Endothelial cell of umbilical vein (primary cell): ENCODE measurements around the gene DENND1A. TPM values are rescaled to one million over a fixed set of nuclear protein-coding genes. Genes with fewer than 3 reads are reported as not detected.

Experiments
- BruUV-seq: library from RNA; stranded (reverse); fragments of 400-500 nt; replicated peaks from 2 replicates; lab custom pipeline; 2021; lab: Mats Ljungman, UMichigan
- CTCF ChIA-PET: fragments of 300-600, 350-600 bp; sonication (Branson Sonifier 250); formaldehyde crosslinking; loops from one replicate; lab custom pipeline; 2021; ENCODE audit warnings: antibody characterized with exemption, inconsistent platforms; lab: Charles Lee
- POLR2A ChIA-PET: fragments of 300-600, 350-600 bp; sonication (Branson Sonifier 250); formaldehyde crosslinking; loops from one replicate; lab custom pipeline; 2021; ENCODE audit warnings: antibody characterized with exemption, inconsistent platforms; lab: Charles Lee
- DNase-seq: peaks from one replicate; pipeline ENCODE4 v3.0.0-alpha.2; 2011; ENCODE audit warnings: low read depth, low spot score
- FAIRE-seq: peaks from 2 replicates; lab custom pipeline; 2011; peaks lifted over from hg19 to GRCh38; lab: Jason Lieb, UNC
- H2AFZ ChIP-seq: 2 replicates; pipeline ENCODE4 v1.6.0; 2012; ENCODE audit warnings: low read depth, low read length, control low read depth, inconsistent platforms
- H3K27ac ChIP-seq: 2 replicates; pipeline ENCODE4 v1.5.1; 2011; ENCODE audit warnings: low read depth, mild to moderate bottlenecking, control low read depth, low read length, moderate library complexity; ENCODE audit not compliant: insufficient read depth
- H3K27me3 ChIP-seq, 2 experiments: 2 replicates each; pipeline versions ENCODE4 v1.6.0 to v1.6.1; 2011; ENCODE audit warnings: low read length in 2 of 2, mixed read lengths in 1 of 2; ENCODE audit not compliant: control insufficient read depth in 2 of 2, insufficient read depth in 2 of 2
- H3K36me3 ChIP-seq, 2 experiments: 2 replicates in 1 of 2; 3 replicates in 1 of 2; pipeline ENCODE4 v1.5.1; 2011; ENCODE audit warnings: low read length in 2 of 2, mild to moderate bottlenecking in 1 of 2, moderate library complexity in 1 of 2; ENCODE audit not compliant: control insufficient read depth in 2 of 2, insufficient read depth in 2 of 2; ENCODE audit errors: extremely low read depth in 1 of 2
- H3K4me1 ChIP-seq: 3 replicates; pipeline ENCODE4 v1.5.1; 2011; ENCODE audit warnings: mild to moderate bottlenecking, low read length; ENCODE audit not compliant: control insufficient read depth, insufficient read depth; ENCODE audit errors: extremely low read depth
- H3K4me2 ChIP-seq: 2 replicates; pipeline ENCODE4 v1.6.1; 2011; ENCODE audit warnings: low read length, control low read depth, mixed read lengths; ENCODE audit not compliant: insufficient read depth
- H3K4me3 ChIP-seq, 3 experiments: fragments of 200-600 bp in 1 of 3; sonication (generic), shearing (Covaris generic) in 1 of 3; replicated peaks in 1 of 3; 2 replicates each; pipeline ENCODE4 v1.5.1; 2011 to 2016; ENCODE audit warnings: control low read depth in 3 of 3, low read length in 3 of 3, mild to moderate bottlenecking in 2 of 3, inconsistent platforms in 1 of 3, low read depth in 1 of 3, moderate library complexity in 1 of 3; ENCODE audit not compliant: insufficient read depth in 1 of 3
- H3K79me2 ChIP-seq: 2 replicates; pipeline ENCODE4 v1.6.0; 2012; ENCODE audit warnings: low read length, inconsistent platforms; ENCODE audit not compliant: control insufficient read depth, insufficient read depth
- H3K9ac ChIP-seq: replicated peaks from 2 replicates; pipeline ENCODE3; 2011; ENCODE audit warnings: low read length, control low read depth; ENCODE audit not compliant: insufficient read depth; ENCODE audit errors: extremely low read depth
- H3K9me1 ChIP-seq: replicated peaks from 3 replicates; pipeline ENCODE4 v1.6.0; 2011; ENCODE audit warnings: mild to moderate bottlenecking, low read length; ENCODE audit not compliant: control insufficient read depth, insufficient read depth; ENCODE audit errors: extremely low read depth
- H3K9me3 ChIP-seq: replicated peaks from 2 replicates; pipeline ENCODE4 v1.5.1; 2012; ENCODE audit warnings: low read length, inconsistent platforms; ENCODE audit not compliant: control insufficient read depth, insufficient read depth
- H4K20me1 ChIP-seq: replicated peaks from 2 replicates; pipeline ENCODE3; 2011; ENCODE audit warnings: mild to moderate bottlenecking, low read length; ENCODE audit not compliant: control insufficient read depth, insufficient read depth; ENCODE audit errors: extremely low read depth
- CTCF ChIP-seq, 2 donors: IDR thresholded peaks; 1 replicate in 1 of 2; 2 replicates in 1 of 2; pipeline ENCODE4 v1.5.1; 2011; ENCODE audit warnings: low read length in 2 of 2, mild to moderate bottlenecking in 2 of 2, moderate library complexity in 2 of 2, control low read depth in 1 of 2, inconsistent platforms in 1 of 2, low read depth in 1 of 2; ENCODE audit not compliant: insufficient read depth in 1 of 2; ENCODE audit errors: extremely low read depth in 1 of 2
- EZH2 ChIP-seq: IDR thresholded peaks from 2 replicates; pipeline ENCODE4 v1.6.1; 2012; ENCODE audit warnings: borderline replicate concordance, low read depth, mild to moderate bottlenecking, moderate library complexity, low read length, inconsistent platforms; ENCODE audit not compliant: severe bottlenecking
- FOS ChIP-seq: IDR thresholded peaks from 2 replicates; pipeline ENCODE4 v1.6.1; 2011; ENCODE audit warnings: mild to moderate bottlenecking, low read length, moderate library complexity, borderline replicate concordance; ENCODE audit not compliant: insufficient read depth
- GATA2 ChIP-seq: IDR thresholded peaks from 2 replicates; pipeline ENCODE4 v1.7.0; 2011; ENCODE audit warnings: low read depth, mild to moderate bottlenecking, moderate library complexity, mixed read lengths, low read length; ENCODE audit not compliant: insufficient read length, insufficient read depth
- JUN ChIP-seq: IDR thresholded peaks from 2 replicates; pipeline ENCODE4 v1.6.1; 2011; ENCODE audit warnings: borderline replicate concordance, low read depth; ENCODE audit not compliant: insufficient read length, insufficient read depth
- MAX ChIP-seq: IDR thresholded peaks from 2 replicates; pipeline ENCODE4 v1.6.1; 2011; ENCODE audit not compliant: insufficient read depth, insufficient read length
- MYC ChIP-seq: IDR thresholded peaks from one replicate; pipeline ENCODE4 v1.6.1; 2011; ENCODE audit warnings: mild to moderate bottlenecking, low read depth, low read length
- POLR2A ChIP-seq: IDR thresholded peaks from 2 replicates; pipeline ENCODE4 v1.6.1; 2012; ENCODE audit warnings: low read depth, mild to moderate bottlenecking, control low read depth, low read length
- POLR2AphosphoS5 ChIP-seq: IDR thresholded peaks from 2 replicates; pipeline ENCODE4 v1.6.1; 2012; ENCODE audit warnings: low read depth, mild to moderate bottlenecking, control low read depth, low read length, moderate library complexity; ENCODE audit not compliant: insufficient read depth
- dilution Hi-C: fragments of 300-500 bp; cut with MboI; formaldehyde crosslinking; loops from one replicate; pipeline ENCODE4 v1.15.0; 2019; ENCODE audit warnings: low sequenced_read_pairs; ENCODE audit not compliant: extremely low pct_ligation_motif_present
- intact Hi-C: fragments of 100-400 bp; cut with micrococcal nuclease; formaldehyde crosslinking; loops from one replicate; pipeline ENCODE4 v1.10.0; 2022
- polyA plus RNA-seq, 4 experiments: library from polyadenylated mRNA; depleted of rRNA in 3 of 4; stranded (reverse) in 3 of 4; unstranded in 1 of 4; fragments of >200 nt; gene quantifications; 2 replicates each; pipeline versions ENCODE4 v1.2.1 to v1.2.3, GENCODE V29; 2011 to 2012; ENCODE audit warnings: missing spikeins in 1 of 4
- total RNA-seq: library from RNA; stranded (reverse); gene quantifications from 2 replicates; pipeline ENCODE4 v1.2.3, GENCODE V29; 2021

DENND1A gene
- total and polyA plus RNA-seq, 2 donors (not counting 3 experiments of a cell fraction or from before 2014, with no cell fraction given): 18.5 to 24.5 TPM

GRCh38 chr9:123654218-123654993, 275.5 kb downstream of the DENND1A start:
- no peaks in the 10 kb centered on the region for H4K20me1 ChIP-seq
- FAIRE-seq: no peak
- DNase-seq: no peak
- ChIA-PET CTCF (interaction anchor here (1.3 kb wide), 1 partner anchor 11 kb away, joined by 4 read pairs; no protein-coding TSS in a partner anchor), POLR2A (no interaction called here)
- no peak overlapping the region for H3K4me2 ChIP-seq
- no peaks in the 10 kb centered on the region for H3K36me3 ChIP-seq
- no peak overlapping the region for H3K4me3 ChIP-seq
- H3K9me1 ChIP-seq: no peaks in the 10 kb centered on the region
- no peak overlapping the region for H2AFZ ChIP-seq
- H3K9me3 ChIP-seq: no peaks in the 10 kb centered on the region
- no peaks in the 10 kb centered on the region for H3K4me1 ChIP-seq
- BruUV-seq: no TSS peak
- H3K79me2 ChIP-seq: no peaks in the 10 kb centered on the region
- H3K27ac ChIP-seq: no peak overlapping the region
- TF ChIP-seq MYC (no peak), MAX (no peak), POLR2AphosphoS5 (no peak), POLR2A (no peak), CTCF (IDR thresholded peaks at IDR 0.05; ENCODE audit: extremely low read depth in 1 of 2, insufficient read depth in 1 of 2, low read depth in 1 of 2, low read length in 2 of 2) (no peak), FOS (no peak), JUN (no peak), GATA2 (no peak), EZH2 (no peak)
- no peak overlapping the region for H3K9ac ChIP-seq
- intact Hi-C loops: no loop called here
- no peaks in the 10 kb centered on the region for H3K27me3 ChIP-seq
- dilution Hi-C loops: no loop called here
